Measurements from ENCODE around the gene PLPP4.

The PLPP4 gene

GRCh38 chr10:120456143-120456625 lies 843 bp upstream of the PLPP4 start:
- no peak for DNase-seq (ENCODE audit: low read depth in 2 of 2)

DNA sequence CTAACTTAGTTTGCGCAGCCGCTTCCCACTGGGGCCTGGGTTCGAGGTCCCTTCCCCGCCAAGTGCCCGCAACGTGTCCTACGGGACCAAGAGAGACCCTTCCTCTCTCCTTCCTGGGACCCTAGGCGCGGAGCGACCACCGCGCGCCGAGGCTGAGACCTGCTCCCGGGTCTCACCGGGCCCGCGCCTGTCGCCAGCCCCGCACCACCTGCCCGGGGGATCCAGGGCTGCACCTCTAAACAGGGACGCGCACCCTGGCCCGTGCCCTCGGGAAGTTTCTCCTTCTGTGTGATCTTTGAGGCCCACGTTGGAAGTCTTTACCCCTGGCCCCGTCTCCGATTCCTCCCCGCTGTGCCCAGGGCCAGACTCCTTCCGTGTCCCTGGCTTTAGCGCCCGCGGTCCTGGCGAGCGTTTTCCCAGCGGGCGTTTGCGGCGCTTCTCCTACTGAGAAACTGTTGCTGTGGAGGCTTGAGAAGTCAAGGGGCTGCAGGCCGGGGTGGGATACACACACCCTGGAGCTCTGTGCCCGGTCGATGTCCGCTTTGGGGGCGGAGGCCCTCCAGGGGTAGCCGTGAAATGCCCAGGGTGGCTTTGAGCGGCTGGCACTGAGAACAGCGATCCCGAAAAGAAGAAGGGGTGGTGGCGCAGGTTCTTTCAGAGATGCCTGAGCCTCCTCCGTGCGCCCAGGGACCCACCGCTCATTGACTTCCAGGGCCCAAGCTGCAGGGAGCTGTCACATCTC lies 575 bp downstream of the PLPP4 start:
- no peak for DNase-seq (ENCODE audit: low read depth in 2 of 2)

DNA sequence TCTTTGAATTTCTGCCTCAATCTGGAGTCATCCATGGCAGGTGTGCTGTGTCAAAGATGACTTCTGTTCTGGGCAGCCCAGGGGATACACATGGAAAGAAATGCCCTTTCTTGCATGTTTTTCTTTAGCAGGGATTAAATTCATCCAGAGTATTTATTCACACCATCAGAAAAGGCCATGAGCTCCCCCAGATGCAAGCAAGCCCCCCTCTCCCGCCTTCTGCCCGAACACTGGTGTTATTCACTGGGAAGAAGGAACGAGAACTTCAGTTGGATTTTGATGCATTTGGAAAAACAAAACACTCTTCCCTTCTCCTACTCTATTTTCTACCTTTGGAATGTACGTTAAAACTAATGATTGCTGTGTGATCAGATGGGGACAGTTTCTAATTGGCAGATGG lies 1.4 kb downstream of the PLPP4 start:
- DNase-seq (ENCODE audit: low read depth in 2 of 2), result no peak

DNA sequence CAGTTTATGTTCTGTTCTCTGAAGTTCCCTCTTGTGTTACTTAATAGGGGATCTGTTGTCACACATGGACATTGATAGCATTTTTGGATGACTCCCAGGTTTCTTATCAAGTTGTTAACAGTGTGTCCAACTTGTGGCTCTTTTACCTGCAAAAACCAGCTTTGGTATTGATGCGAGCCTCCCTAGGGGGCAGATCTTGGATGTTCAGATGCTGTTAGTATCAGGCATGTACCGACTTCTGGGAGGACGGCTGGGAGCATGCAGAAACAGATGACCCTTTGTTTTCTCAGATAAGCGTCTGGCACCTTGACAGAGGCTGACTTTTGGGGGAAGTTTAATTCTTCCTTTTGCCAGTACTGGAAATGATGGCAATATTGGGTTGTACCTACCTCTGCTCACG lies 2.2 kb downstream of the PLPP4 start:
- DNase-seq (ENCODE audit: low read depth in 2 of 2), result no peak

GRCh38 chr10:120460186-120460585 lies 3.2 kb downstream of the PLPP4 start:
- no peak for DNase-seq (ENCODE audit: low read depth in 2 of 2)

- no peak for DNase-seq (ENCODE audit: low read depth in 2 of 2)
These were observed 3.7 kb downstream of the PLPP4 start for GRCh38 chr10:120460776-120461175.

- DNase-seq (ENCODE audit: low read depth in 2 of 2), result no peak
These were observed 5.1 kb downstream of the PLPP4 start for GRCh38 chr10:120462018-120462682.

DNA sequence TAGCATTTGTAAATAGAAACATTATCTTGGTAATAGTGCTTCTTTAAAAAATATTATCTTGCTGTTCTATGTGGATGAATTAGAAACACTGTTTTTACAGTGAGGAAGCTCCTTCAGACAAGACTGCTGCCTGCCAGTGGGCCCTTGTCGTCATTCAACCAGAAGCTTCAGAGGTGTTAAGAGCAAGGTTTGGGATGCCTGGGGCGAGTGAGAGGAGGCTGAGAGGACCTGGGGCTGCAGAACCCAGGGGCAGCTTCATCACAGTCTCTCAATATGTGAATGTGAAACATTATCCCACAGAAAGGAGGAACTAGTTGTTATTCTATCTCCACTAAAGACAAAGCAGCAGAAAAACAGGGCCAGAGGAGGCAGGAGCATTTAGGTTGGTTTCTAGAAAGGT lies 8.1 kb downstream of the PLPP4 start:
- DNase-seq (ENCODE audit: low read depth in 2 of 2), result no peak

- no peak for DNase-seq (ENCODE audit: low read depth in 2 of 2)
These were observed 9.0 kb downstream of the PLPP4 start for GRCh38 chr10:120466006-120466405.

- DNase-seq (ENCODE audit: low read depth in 2 of 2), result no peak
These were observed 16.6 kb downstream of the PLPP4 start for GRCh38 chr10:120473593-120473992.

GRCh38 chr10:120474956-120475355 lies 17.9 kb downstream of the PLPP4 start:
- DNase-seq (ENCODE audit: low read depth in 2 of 2), result no peak

DNA sequence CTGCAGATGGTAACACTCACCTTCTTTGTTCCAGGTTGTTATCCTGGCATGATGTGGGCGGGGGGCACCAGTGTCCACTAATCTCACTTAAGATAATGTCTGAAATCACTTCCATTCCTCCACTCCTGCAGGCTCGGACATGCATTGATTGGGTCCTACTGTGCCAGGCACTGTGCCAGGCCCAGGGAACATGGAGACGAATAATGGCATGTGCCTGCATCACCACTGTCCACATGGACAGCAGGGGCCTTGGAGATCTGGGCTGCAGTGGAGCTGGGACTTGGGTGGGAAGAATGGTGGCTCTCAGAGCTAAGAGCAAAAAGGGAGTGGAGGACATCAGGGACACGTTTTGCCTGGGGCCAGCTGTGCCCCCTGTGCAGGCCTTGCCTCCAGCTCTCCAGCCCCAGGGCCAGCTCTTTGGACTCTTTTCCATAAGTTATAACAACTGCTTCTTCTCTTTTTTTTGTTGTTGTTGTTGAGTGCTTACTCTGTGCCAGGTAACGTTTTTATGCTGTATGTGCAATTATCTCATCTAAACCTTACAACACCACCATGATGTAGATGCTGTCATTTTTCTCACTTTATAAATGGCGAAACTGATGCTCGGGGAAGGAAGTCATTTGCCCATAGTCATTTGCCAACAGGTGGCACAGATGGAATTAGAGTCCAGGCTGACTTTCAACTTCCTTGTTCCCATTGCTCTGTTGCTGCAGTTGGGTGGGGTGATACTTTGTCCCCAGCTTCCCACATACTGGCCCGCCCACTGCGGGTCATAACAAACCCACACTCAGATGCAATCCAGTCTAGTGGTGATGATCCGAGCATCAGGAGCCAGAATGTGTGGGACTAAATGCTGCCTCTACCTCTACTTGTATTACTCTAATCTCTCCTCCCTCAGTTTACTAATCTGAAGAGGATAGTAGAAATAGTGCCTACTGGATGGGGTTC lies 19.1 kb downstream of the PLPP4 start:
- no peak for DNase-seq (ENCODE audit: low read depth in 2 of 2)

GRCh38 chr10:120477021-120477742 lies 20.2 kb downstream of the PLPP4 start:
- DNase-seq (ENCODE audit: low read depth in 2 of 2), result no peak

- DNase-seq (ENCODE audit: low read depth in 2 of 2), result no peak
These were observed 20.7 kb downstream of the PLPP4 start for GRCh38 chr10:120477743-120478141.

DNA sequence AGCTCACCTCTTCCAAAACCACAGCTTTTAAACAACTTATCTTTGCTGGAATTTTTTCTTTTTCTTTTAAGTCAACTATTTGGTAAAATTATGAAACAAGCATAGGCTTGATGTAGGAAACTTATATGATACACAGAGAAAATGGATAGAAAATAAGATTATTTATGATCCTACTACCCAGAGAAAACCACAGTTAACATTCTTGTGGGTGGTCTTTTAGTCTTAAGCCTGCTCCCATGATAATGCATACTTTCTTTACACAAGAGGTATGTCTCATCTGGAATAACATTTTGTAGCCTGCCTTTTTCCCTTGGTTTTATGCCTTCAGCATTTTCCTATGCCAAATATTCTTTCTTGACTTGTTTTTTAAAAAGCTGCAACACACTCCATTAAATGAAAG lies 21.4 kb downstream of the PLPP4 start:
- no peak for DNase-seq (ENCODE audit: low read depth in 2 of 2)

DNA sequence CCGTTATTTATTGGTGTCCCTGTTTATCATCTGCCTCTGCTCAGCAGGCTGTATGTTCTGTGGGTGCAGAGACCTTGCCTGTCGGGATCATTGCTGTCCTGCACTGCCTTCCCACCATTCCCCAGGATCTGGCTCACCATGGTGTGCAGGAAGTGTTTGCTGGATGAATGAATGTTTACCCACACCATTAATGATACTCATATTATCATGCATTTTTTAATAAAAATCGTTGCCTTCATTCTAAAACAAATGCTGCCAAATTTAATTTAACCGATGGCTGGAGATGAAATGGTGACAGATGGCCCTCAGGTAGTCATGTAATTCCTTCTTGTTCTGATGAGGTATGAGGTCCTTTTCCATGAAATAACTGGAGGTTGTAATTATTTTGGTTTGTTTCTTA lies 22.5 kb downstream of the PLPP4 start:
- no peak for DNase-seq (ENCODE audit: low read depth in 2 of 2)

GRCh38 chr10:120480065-120480600 lies 23.1 kb downstream of the PLPP4 start:
- DNase-seq (ENCODE audit: low read depth in 2 of 2), result no peak

DNA sequence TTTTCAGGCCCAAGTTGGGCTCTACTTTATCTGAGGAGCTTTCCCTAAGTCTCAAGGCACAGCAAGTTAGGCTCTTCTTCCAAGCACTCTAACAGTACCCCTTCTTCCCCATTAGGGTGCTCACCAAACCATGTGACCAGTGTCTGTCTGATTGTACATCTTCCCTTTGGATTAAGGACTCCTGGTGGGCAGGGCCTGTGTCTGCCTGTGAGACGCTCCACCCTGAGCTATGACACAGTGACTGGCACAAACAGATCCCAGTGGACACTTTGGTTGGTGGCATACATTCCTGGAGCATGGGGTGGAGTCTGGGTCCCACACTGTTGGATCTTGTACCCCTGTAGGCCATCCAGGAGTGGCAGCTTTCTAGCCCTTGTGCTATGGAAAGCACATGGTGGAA lies 23.8 kb downstream of the PLPP4 start:
- no peak for DNase-seq (ENCODE audit: low read depth in 2 of 2)

DNA sequence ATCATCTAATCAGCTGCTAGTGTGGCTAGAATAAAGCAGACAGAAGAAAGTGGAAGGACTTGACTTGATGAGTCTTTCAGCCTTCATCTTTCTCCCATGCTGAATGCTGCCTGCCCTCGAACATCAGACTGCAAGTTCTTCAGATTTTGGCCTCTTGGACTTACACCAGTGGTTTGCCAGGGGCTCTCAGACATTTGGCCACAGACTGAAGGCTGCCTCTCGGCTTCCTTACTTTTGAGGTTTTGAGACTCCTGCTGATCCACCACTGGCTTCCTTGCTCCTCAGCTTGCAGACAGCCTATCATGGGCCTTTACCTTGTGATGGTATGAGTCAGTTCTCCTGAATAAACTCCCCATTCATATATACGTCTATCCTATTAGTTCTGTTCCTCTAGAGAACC lies 26.0 kb downstream of the PLPP4 start:
- DNase-seq (ENCODE audit: low read depth in 2 of 2), result no peak

DNA sequence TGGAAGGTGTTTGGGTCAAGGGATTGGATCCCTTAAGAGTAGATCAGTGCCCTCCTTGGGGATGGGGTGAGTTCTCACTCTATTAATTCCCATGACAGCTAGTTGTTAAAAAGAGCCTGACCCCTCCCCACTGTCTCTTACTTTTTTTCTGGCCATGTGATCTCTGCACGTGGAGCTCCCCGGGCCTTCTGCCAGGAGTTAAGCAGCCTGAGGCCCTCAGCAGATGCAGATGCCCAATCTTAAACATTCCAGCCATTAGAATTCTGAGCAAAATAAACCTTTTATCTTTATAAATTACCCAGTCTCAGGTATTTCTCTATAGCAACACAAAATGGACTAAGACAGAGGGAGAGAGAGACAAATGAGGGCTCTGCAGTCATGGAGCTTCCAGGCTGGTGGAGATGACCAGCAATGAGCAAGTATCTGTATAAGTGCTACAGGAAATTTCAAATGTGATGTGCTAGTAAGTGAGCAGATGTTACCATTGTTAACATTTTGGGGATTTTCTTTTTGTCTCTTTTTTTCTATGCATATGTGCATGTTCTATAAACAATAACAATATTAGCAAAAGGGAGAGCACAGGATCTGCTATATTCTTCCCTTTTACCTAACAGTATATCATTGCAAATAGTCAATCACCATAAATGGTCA lies 26.7 kb downstream of the PLPP4 start:
- DNase-seq (ENCODE audit: low read depth in 2 of 2), result no peak

DNA sequence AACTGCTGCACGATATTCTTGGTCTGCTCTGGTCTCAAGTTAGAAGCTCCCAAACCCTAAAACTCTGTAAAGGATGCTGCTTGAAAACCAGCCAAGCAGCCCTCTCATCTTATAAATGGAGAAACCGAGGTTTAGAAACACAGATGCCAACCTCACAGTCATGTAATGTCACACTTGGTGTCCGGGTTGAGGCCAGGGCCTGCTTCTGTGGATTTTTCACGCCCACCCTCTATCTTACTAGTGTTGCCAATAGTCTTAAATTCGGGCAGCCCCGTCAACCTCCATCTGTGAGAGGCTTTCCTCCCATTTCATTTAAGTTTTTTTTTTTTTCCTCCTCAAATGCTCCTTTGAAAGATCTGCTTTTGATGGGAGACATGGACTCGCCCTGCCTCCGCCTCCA lies 28.9 kb downstream of the PLPP4 start:
- DNase-seq (ENCODE audit: low read depth in 2 of 2), result no peak

Measured in activated CD4-positive, alpha-beta T cell treated with anti-CD3 and anti-CD28 coated beads for 24 hours (primary cell).